GM12892 (cell line): ENCODE data around the gene THAP2.
"Not testable (repeated sequence)": the region's sequence is repeated elsewhere in the genome, so short reads cannot be mapped to it uniquely, and the experiment has no call there.

Experiments
- DNase-seq: peaks from one replicate; pipeline ENCODE4 v3.0.0; 2011; ENCODE audit not compliant: insufficient read length
- FAIRE-seq: peaks from 2 replicates; lab custom pipeline; 2011; peaks lifted over from hg19 to GRCh38; lab: Jason Lieb, UNC
- POLR2A ChIP-seq: IDR thresholded peaks from 2 replicates; pipeline ENCODE4 v1.6.1; 2011; ENCODE audit warnings: low read depth, low read length, control low read depth
- POLR2AphosphoS5 ChIP-seq: IDR thresholded peaks from 2 replicates; pipeline ENCODE4 v1.6.1; 2011; ENCODE audit warnings: low read depth, low read length, control low read depth
- TAF1 ChIP-seq: IDR thresholded peaks from 2 replicates; pipeline ENCODE4 v1.6.1; 2011; ENCODE audit warnings: low read depth, mild to moderate bottlenecking, control low read depth, low read length, borderline replicate concordance

The THAP2 gene

GRCh38 chr12:71664411-71665089 is 449 bp downstream of the THAP2 start:
- FAIRE-seq: no peak
- no peak for DNase-seq
- TF ChIP-seq TAF1 (no peak), POLR2A (no peak), POLR2AphosphoS5 (no peak)

- FAIRE-seq (no peak), DNase-seq (no peak)
- no peak for TF ChIP-seq POLR2A
- TF ChIP-seq TAF1: no peak
- TF ChIP-seq POLR2AphosphoS5: no peak
Observed at GRCh38 chr12:71665090-71665463, 976 bp downstream of the THAP2 start.

GRCh38 chr12:71666259-71666658 is 2.2 kb downstream of the THAP2 start:
- no peak for FAIRE-seq
- no peak for DNase-seq
- no peak for TF ChIP-seq POLR2AphosphoS5
- no peak for TF ChIP-seq POLR2A

GRCh38 chr12:71671311-71671710 is 7.2 kb downstream of the THAP2 start:
- FAIRE-seq (no peak), DNase-seq (no peak)
- TF ChIP-seq POLR2A: no peak
- no peak for TF ChIP-seq TAF1
- TF ChIP-seq POLR2AphosphoS5: no peak

- FAIRE-seq (no peak), DNase-seq (no peak)
- TF ChIP-seq TAF1: no peak
- no peak for TF ChIP-seq POLR2A
- TF ChIP-seq POLR2AphosphoS5: no peak
Observed at GRCh38 chr12:71671816-71672215, 7.7 kb downstream of the THAP2 start.

- TF ChIP-seq TAF1 (no peak), POLR2AphosphoS5 (no peak)
- FAIRE-seq (no peak), DNase-seq (no peak)
Observed at GRCh38 chr12:71682466-71682865, 18.4 kb downstream of the THAP2 start.

GRCh38 chr12:71683633-71684032 is 19.5 kb downstream of the THAP2 start:
- DNase-seq: no peak

GRCh38 chr12:71684081-71684480 is 20.0 kb downstream of the THAP2 start:
- DNase-seq: no peak
- TF ChIP-seq TAF1 (no peak), POLR2A (no peak), POLR2AphosphoS5 (no peak)
- no peak for FAIRE-seq

More at GRCh38 chr12:71683633-71684032, 19.5 kb downstream of the THAP2 start:
- FAIRE-seq: no peak
- no peak for TF ChIP-seq POLR2A
- no peak for TF ChIP-seq POLR2AphosphoS5
- TF ChIP-seq TAF1: no peak

- TF ChIP-seq TAF1: no peak
- TF ChIP-seq POLR2AphosphoS5: no peak
- TF ChIP-seq POLR2A: no peak
- no peak for FAIRE-seq
- DNase-seq: no peak
Observed at GRCh38 chr12:71685312-71685906, 21.3 kb downstream of the THAP2 start.

GRCh38 chr12:71685914-71686657 is 22.0 kb downstream of the THAP2 start, which contains the start of gene TMEM19:
Gene TMEM19 (plus strand): TSS chr12:71686082. CDS start chr12:71686681, 599 bp downstream.
- TF ChIP-seq POLR2AphosphoS5 (peak; percentile 71; the same call in 1 of the 2 replicates), POLR2A (peak; percentile 75; the same call in 1 of the 2 replicates), TAF1 (peak; percentile 12; the same call in 1 of the 2 replicates)
- DNase-seq (peak; percentile 63), FAIRE-seq (peak; percentile 91)

GRCh38 chr12:71686658-71687025 is 22.5 kb downstream of the THAP2 start:
- TF ChIP-seq POLR2A: no peak
- no peak for TF ChIP-seq TAF1
- TF ChIP-seq POLR2AphosphoS5: no peak
- FAIRE-seq (peak; percentile 60), DNase-seq (no peak)

GRCh38 chr12:71687172-71687571 is 23.1 kb downstream of the THAP2 start:
- FAIRE-seq, DNase-seq: not testable (repeated sequence)
